Natural killer cell (primary cell): Measurements from ENCODE around the gene KRTAP6-1. TPM values are rescaled to one million over a fixed set of nuclear protein-coding genes. Genes with fewer than 3 reads are reported as not detected.

Experiments
- ATAC-seq, 3 donors: fragments of 150-1000 bp in 2 of 3; fragments of 200-7000 bp in 1 of 3; cut with Tn5 transposase; 1 replicate in 1 of 3; 2 replicates in 2 of 3; pipeline ENCODE4 v1.10.0; 2021; ENCODE audit warnings: mild to moderate bottlenecking in 2 of 3, moderate library complexity in 2 of 3
- DNase-seq, 2 donors: peaks; one replicate each; pipeline versions ENCODE4 v3.0.0 to v3.0.0-alpha.2; 2013 to 2021; ENCODE audit warnings: mixed read lengths in 1 of 2
- H3K27ac ChIP-seq: one replicate; pipeline ENCODE4 v1.5.1; 2013; ENCODE audit warnings: mild to moderate bottlenecking, low read length
- H3K27me3 ChIP-seq: one replicate; pipeline ENCODE4 v1.6.1; 2013; ENCODE audit warnings: low read length; ENCODE audit not compliant: control insufficient read depth, insufficient read depth
- H3K36me3 ChIP-seq: one replicate; pipeline ENCODE4 v1.6.1; 2013; ENCODE audit warnings: low read length; ENCODE audit not compliant: control insufficient read depth, insufficient read depth
- H3K4me1 ChIP-seq: one replicate; pipeline ENCODE4 v1.6.1; 2013; ENCODE audit warnings: low read length; ENCODE audit not compliant: control insufficient read depth, insufficient read depth
- H3K4me3 ChIP-seq: one replicate; pipeline ENCODE4 v1.5.1; 2013; ENCODE audit warnings: low read length
- H3K9me3 ChIP-seq: one replicate; pipeline ENCODE4 v1.6.1; 2013; ENCODE audit warnings: low read length; ENCODE audit not compliant: control insufficient read depth, insufficient read depth
- H3K27ac Mint-ChIP-seq, 2 donors: one replicate each; pipeline ENCODE4 v1.8.0; 2022; ENCODE audit warnings: mild to moderate bottlenecking in 2 of 2, mixed read lengths in 2 of 2, moderate library complexity in 1 of 2
- H3K27me3 Mint-ChIP-seq, 2 donors: one replicate each; pipeline ENCODE4 v1.8.0; 2022; ENCODE audit warnings: low read depth in 2 of 2, mixed read lengths in 2 of 2
- H3K36me3 Mint-ChIP-seq: one replicate; pipeline ENCODE4 v1.8.0; 2022; ENCODE audit warnings: mixed read lengths
- H3K4me1 Mint-ChIP-seq, 2 donors: one replicate each; pipeline ENCODE4 v1.8.0; 2022; ENCODE audit warnings: mixed read lengths in 2 of 2
- H3K4me3 Mint-ChIP-seq: one replicate; pipeline ENCODE4 v1.8.0; 2022; ENCODE audit warnings: mild to moderate bottlenecking, moderate library complexity, mixed read lengths
- H3K9me3 Mint-ChIP-seq, 2 donors: one replicate each; pipeline ENCODE4 v1.8.0; 2022; ENCODE audit warnings: mixed read lengths in 2 of 2
- WGBS: methylation state at CpG from one replicate; pipeline ENCODE4 v1.1.7; 2013; ENCODE audit warnings: missing lambda C conversion rate; ENCODE audit not compliant: insufficient coverage; 5-methylcytosine and 5-hydroxymethylcytosine counted together
- intact Hi-C: fragments of 100-400 bp; cut with micrococcal nuclease; formaldehyde crosslinking; loops from one replicate; pipeline ENCODE4 v1.14.2; 2022
- total RNA-seq, 4 donors: library from RNA; stranded (reverse); fragments of 120-200 nt in 1 of 4; gene quantifications; one replicate each; pipeline versions ENCODE4 v1.2.3 to v1.2.4, GENCODE V29; 2013 to 2022
- TF ChIP-seq, protein P1 (sequence below): fragments of 200-600 bp; IDR thresholded peaks from one replicate; pipeline ENCODE4 v1.8.0; 2022; ENCODE audit warnings: antibody characterized with exemption

Gene KRTAP6-1
- total RNA-seq, 3 donors from 2014 or later (not counting 1 experiment from before 2014, with no cell fraction given) = not detected

- ATAC-seq = no peak
- Histone ChIP-seq H3K27me3 (no peaks in the 10 kb centered on the region), H3K4me3 (no peak overlapping the region), H3K27ac (no peak overlapping the region), H3K36me3 (no peaks in the 10 kb centered on the region), H3K4me1 (no peaks in the 10 kb centered on the region), H3K9me3 (no peaks in the 10 kb centered on the region)
- Mint-ChIP-seq H3K27ac (no peak overlapping the region), H3K4me3 (no peak overlapping the region), H3K9me3 (peaks cover 5 to 8% of the 10 kb centered on the region in 2 donors), H3K4me1 (no peaks in the 10 kb centered on the region), H3K27me3 (no peaks in the 10 kb centered on the region), H3K36me3 (peaks cover 13% of the 10 kb centered on the region)
- WGBS = 100% methylated on average over 1 of the region's 1 CpG
- no peak for DNase-seq
- intact Hi-C loops = no loop called here
- TF ChIP-seq, protein P1, sequence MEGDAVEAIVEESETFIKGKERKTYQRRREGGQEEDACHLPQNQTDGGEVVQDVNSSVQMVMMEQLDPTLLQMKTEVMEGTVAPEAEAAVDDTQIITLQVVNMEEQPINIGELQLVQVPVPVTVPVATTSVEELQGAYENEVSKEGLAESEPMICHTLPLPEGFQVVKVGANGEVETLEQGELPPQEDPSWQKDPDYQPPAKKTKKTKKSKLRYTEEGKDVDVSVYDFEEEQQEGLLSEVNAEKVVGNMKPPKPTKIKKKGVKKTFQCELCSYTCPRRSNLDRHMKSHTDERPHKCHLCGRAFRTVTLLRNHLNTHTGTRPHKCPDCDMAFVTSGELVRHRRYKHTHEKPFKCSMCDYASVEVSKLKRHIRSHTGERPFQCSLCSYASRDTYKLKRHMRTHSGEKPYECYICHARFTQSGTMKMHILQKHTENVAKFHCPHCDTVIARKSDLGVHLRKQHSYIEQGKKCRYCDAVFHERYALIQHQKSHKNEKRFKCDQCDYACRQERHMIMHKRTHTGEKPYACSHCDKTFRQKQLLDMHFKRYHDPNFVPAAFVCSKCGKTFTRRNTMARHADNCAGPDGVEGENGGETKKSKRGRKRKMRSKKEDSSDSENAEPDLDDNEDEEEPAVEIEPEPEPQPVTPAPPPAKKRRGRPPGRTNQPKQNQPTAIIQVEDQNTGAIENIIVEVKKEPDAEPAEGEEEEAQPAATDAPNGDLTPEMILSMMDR = no peak
These were observed 30.9 kb downstream of the KRTAP6-1 start for GRCh38 chr21:30582870-30583269.

- no peak overlapping the region for H3K4me3 ChIP-seq
- Mint-ChIP-seq H3K9me3 (peaks cover 8 to 12% of the 10 kb centered on the region in 2 donors), H3K36me3 (peaks cover 11% of the 10 kb centered on the region), H3K4me3 (no peak overlapping the region), H3K27ac (no peak overlapping the region), H3K27me3 (no peaks in the 10 kb centered on the region), H3K4me1 (no peaks in the 10 kb centered on the region)
- TF ChIP-seq, protein P1 = no peak
- H3K4me1 ChIP-seq = no peaks in the 10 kb centered on the region
- ATAC-seq (no peak), DNase-seq (no peak)
- no peak overlapping the region for H3K27ac ChIP-seq
- H3K36me3 ChIP-seq = no peaks in the 10 kb centered on the region
- WGBS = 59% methylated on average over 3 of the region's 3 CpGs
- H3K9me3 ChIP-seq = no peaks in the 10 kb centered on the region
- H3K27me3 ChIP-seq = no peaks in the 10 kb centered on the region
- intact Hi-C loops = no loop called here
These were observed 33.6 kb downstream of the KRTAP6-1 start for GRCh38 chr21:30580132-30580531.

DNA sequence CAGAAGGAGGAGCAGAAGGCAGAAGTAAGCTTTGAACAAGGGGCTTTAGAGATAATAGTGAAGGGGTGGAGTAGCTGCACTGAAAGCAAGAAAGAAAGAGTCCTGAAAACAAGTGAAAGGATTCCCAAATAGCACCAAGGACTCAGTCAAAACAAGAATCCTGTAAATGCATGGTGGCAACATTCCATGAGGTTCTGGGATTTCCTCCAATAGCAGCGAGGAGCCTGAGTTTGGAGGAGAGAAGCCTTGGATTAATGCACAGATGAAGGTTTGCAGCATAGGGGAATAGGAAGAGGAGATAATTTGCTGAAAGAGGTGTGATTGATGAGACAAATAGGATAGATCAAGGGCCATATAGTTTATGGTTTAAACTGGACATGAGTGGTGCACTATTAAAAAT, 34.4 kb downstream of the KRTAP6-1 start:
- Histone ChIP-seq H3K27me3 (no peaks in the 10 kb centered on the region), H3K36me3 (no peaks in the 10 kb centered on the region), H3K4me3 (no peak overlapping the region), H3K4me1 (no peaks in the 10 kb centered on the region), H3K27ac (no peak overlapping the region), H3K9me3 (no peaks in the 10 kb centered on the region)
- no peak overlapping the region for H3K27ac Mint-ChIP-seq
- H3K36me3 Mint-ChIP-seq = peaks cover 3% of the 10 kb centered on the region
- intact Hi-C loops = no loop called here
- ATAC-seq = no peak
- no peaks in the 10 kb centered on the region for H3K4me1 Mint-ChIP-seq
- H3K9me3 Mint-ChIP-seq = peaks cover 4 to 5% of the 10 kb centered on the region in 2 donors
- no peak for DNase-seq
- 77% methylated on average over 1 of the region's 1 CpG for WGBS
- H3K4me3 Mint-ChIP-seq = no peak overlapping the region
- no peaks in the 10 kb centered on the region for H3K27me3 Mint-ChIP-seq
- TF ChIP-seq, protein P1 = no peak

DNA sequence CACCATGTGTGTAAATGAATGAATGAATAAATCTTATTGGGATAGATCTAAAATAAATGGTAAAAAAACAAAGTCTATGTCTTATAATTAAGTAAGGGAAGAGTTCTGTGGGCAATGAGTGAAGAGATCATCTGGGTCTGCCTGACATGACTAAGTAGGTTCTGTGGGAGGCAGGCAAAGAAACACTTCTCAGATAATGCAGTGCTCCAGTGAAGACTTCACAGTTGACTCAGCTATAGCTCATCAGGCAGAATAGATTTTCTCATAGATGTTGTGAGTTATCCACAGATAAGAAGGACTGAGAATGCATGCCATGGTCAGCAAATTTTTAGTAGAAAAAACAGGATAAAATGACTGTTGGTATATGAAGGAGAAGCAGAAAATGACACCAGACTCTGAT, 36.0 kb downstream of the KRTAP6-1 start:
- Mint-ChIP-seq H3K27me3 (no peaks in the 10 kb centered on the region), H3K27ac (no peak overlapping the region), H3K36me3 (no peaks in the 10 kb centered on the region), H3K4me3 (no peak overlapping the region), H3K4me1 (no peaks in the 10 kb centered on the region), H3K9me3 (peaks cover 6 to 7% of the 10 kb centered on the region in 2 donors)
- intact Hi-C loops = no loop called here
- H3K27ac ChIP-seq = no peak overlapping the region
- TF ChIP-seq, protein P1 = no peak
- no peaks in the 10 kb centered on the region for H3K4me1 ChIP-seq
- no peak overlapping the region for H3K4me3 ChIP-seq
- H3K9me3 ChIP-seq = no peaks in the 10 kb centered on the region
- no peaks in the 10 kb centered on the region for H3K27me3 ChIP-seq
- H3K36me3 ChIP-seq = no peaks in the 10 kb centered on the region
- DNase-seq (no peak), ATAC-seq (no peak)
